Calu3 (cell line): ENCODE results near the gene ZGLP1. TPM values are rescaled to one million over a fixed set of nuclear protein-coding genes. Genes with fewer than 3 reads are reported as not detected.

ENCODE experiments used
- BruUV-seq: library from RNA; stranded (reverse); fragments of 400-500 nt; replicated peaks from 2 replicates; lab custom pipeline; 2021; lab: Mats Ljungman, UMichigan
- CTCF ChIA-PET: fragments of 300-600 bp; sonication (Branson Sonifier 250); formaldehyde crosslinking; loops from one replicate; lab custom pipeline; 2022; ENCODE audit warnings: antibody characterized with exemption; lab: Charles Lee
- DNase-seq: peaks from one replicate; pipeline ENCODE4 v3.0.0; 2022
- H3K27ac Mint-ChIP-seq: one replicate; pipeline ENCODE4 v1.8.0; 2022; ENCODE audit warnings: mixed read lengths; ENCODE audit not compliant: unreplicated experiment
- H3K27me3 Mint-ChIP-seq: one replicate; pipeline ENCODE4 v1.8.0; 2022; ENCODE audit warnings: mixed read lengths; ENCODE audit not compliant: unreplicated experiment
- H3K36me3 Mint-ChIP-seq: one replicate; pipeline ENCODE4 v1.8.0; 2022; ENCODE audit warnings: mild to moderate bottlenecking, moderate library complexity, mixed read lengths; ENCODE audit not compliant: insufficient read depth, unreplicated experiment
- H3K4me1 Mint-ChIP-seq: one replicate; pipeline ENCODE4 v1.8.0; 2022; ENCODE audit warnings: mild to moderate bottlenecking, low read depth, mixed read lengths; ENCODE audit not compliant: unreplicated experiment
- H3K4me3 Mint-ChIP-seq: one replicate; pipeline ENCODE4 v1.8.0; 2022; ENCODE audit warnings: mild to moderate bottlenecking, low read depth, moderate library complexity, mixed read lengths; ENCODE audit not compliant: unreplicated experiment
- H3K9me3 Mint-ChIP-seq: one replicate; pipeline ENCODE4 v1.8.0; 2022; ENCODE audit warnings: low read depth, mixed read lengths; ENCODE audit not compliant: unreplicated experiment
- CTCF ChIP-seq: fragments of 200-600 bp; IDR thresholded peaks from one replicate; pipeline ENCODE4 v1.8.0; 2022; ENCODE audit warnings: antibody characterized with exemption; ENCODE audit not compliant: unreplicated experiment
- intact Hi-C: fragments of 100-400 bp; cut with micrococcal nuclease; formaldehyde crosslinking; loops from one replicate; pipeline ENCODE4 v1.10.0; 2022; ENCODE audit not compliant: unreplicated experiment
- total RNA-seq: library from RNA; stranded (reverse); gene quantifications from 2 replicates; pipeline ENCODE4 v1.2.3, GENCODE V29; 2022

ZGLP1 gene
- total RNA-seq, 1 experiment from 2014 or later, result 4.6 TPM

- BruUV-seq, result no TSS peak
- no peak for DNase-seq
- Mint-ChIP-seq H3K9me3 (no peaks in the 10 kb centered on the region), H3K36me3 (peaks cover 38% of the 10 kb centered on the region), H3K4me1 (peaks cover 10% of the 10 kb centered on the region), H3K27ac (no peak overlapping the region), H3K27me3 (peaks cover 30% of the 10 kb centered on the region), H3K4me3 (no peak overlapping the region)
- CTCF ChIA-PET, result no interaction called here
- TF ChIP-seq CTCF, result no peak
- intact Hi-C loops, result no loop called here
These were observed 15.8 kb downstream of the ZGLP1 start for GRCh38 chr19:10293637-10294367.

- no TSS peak for BruUV-seq
- no peak for TF ChIP-seq CTCF
- DNase-seq, result no peak
- H3K27me3 Mint-ChIP-seq, result peaks cover 30% of the 10 kb centered on the region
- peaks cover 15% of the 10 kb centered on the region for H3K4me1 Mint-ChIP-seq
- peaks cover 46% of the 10 kb centered on the region for H3K36me3 Mint-ChIP-seq
- peak overlapping the region; percentile 59 for H3K4me3 Mint-ChIP-seq
- no peaks in the 10 kb centered on the region for H3K9me3 Mint-ChIP-seq
- intact Hi-C loops, result no loop called here
- H3K27ac Mint-ChIP-seq, result peak overlapping the region; percentile 27
- CTCF ChIA-PET, result no interaction called here
These were observed 16.6 kb downstream of the ZGLP1 start for GRCh38 chr19:10292789-10293636.

- CTCF ChIA-PET, result interaction anchor here (1.4 kb wide), 1 partner anchor 21 kb away, joined by 4 read pairs; the partner anchor contains the start of gene ICAM1
- TF ChIP-seq CTCF, result no peak
- BruUV-seq, result no TSS peak
- H3K27ac Mint-ChIP-seq, result peak overlapping the region; percentile 16
- intact Hi-C loops, result no loop called here
- peaks cover 49% of the 10 kb centered on the region for H3K36me3 Mint-ChIP-seq
- peak; percentile 89 for DNase-seq
- peaks cover 15% of the 10 kb centered on the region for H3K4me1 Mint-ChIP-seq
- H3K9me3 Mint-ChIP-seq, result no peaks in the 10 kb centered on the region
- peaks cover 30% of the 10 kb centered on the region for H3K27me3 Mint-ChIP-seq
- H3K4me3 Mint-ChIP-seq, result peak overlapping the region; percentile 59
These were observed 17.3 kb downstream of the ZGLP1 start for GRCh38 chr19:10292206-10292788.

GRCh38 chr19:10291554-10292205 lies 17.9 kb downstream of the ZGLP1 start:
- Mint-ChIP-seq H3K9me3 (no peaks in the 10 kb centered on the region), H3K36me3 (peaks cover 49% of the 10 kb centered on the region), H3K27me3 (peaks cover 30% of the 10 kb centered on the region), H3K27ac (peak overlapping the region; percentile 16), H3K4me3 (peak overlapping the region; percentile 59), H3K4me1 (peaks cover 15% of the 10 kb centered on the region)
- TF ChIP-seq CTCF, result no peak
- no TSS peak for BruUV-seq
- DNase-seq, result no peak
- CTCF ChIA-PET, result interaction anchor here (0.6 to 1.4 kb wide), 3 partner anchors 21 to 33 kb away, joined by 3 to 4 read pairs (median 3); partner anchors contain the start of gene ICAM1
- intact Hi-C loops, result no loop called here
